Stimulated activated CD8-positive, alpha-beta memory T cell treated with anti-CD3 and anti-CD28 coated beads, Interleukin-15, amount 100 ng/mL, for 4 hours (primary cell): ENCODE results near the gene UNCX.

Source experiments
- DNase-seq, 2 donors: peaks; one replicate each; pipeline ENCODE4 v3.0.0-alpha.2; 2020; ENCODE audit warnings: low read depth in 2 of 2

UNCX gene

DNA sequence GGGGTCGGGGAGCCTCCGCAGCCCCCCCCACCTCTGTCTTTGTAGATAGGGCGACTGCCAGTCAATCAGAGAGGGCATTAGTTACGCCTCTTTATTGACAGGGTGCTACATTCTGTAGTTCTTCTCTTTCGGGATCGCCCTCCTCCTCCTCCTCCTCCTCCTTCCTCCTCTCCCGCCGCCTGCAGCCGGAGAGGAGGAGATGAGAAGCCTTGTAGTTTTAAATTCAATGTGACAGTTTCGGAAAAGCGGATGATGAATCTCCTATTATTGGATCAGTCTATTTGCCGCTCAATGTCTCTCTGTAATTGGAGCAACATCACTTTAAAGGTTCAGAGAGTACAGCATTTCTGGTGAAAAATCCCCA is 587 bp upstream of the UNCX start:
- DNase-seq, result no peak

DNA sequence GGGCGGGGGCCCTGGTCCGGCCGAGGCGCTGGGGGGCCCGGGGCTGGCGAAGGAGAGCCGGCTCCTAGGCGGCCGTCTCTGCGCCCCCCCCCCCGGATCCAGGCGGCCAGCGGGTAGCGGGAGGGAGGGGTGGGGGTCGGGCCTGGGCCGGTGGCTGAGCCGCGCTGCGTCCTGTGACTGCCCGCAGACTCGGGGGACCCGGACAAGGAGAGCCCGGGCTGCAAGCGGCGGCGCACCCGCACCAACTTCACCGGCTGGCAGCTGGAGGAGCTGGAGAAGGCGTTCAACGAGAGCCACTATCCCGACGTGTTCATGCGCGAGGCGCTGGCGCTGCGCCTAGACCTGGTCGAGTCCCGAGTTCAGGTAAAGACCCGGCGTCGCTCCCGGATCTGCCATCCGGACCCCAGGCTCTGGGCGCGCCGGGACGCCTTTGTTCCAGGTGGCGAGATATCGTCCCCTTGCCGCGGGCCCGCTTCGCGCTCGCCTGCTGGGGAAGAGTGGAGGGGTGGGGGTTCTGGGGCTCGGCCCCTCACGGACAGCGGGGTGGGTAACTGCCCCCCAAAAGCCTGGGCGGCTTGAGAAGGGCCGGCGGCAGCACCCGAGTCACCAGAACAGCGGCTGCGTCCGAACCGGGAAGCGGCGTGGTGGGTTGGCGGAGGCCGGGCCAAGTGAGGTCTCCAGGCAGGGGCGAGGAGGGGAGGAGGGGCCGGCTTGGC is 819 bp downstream of the UNCX start:
- no peak for DNase-seq

GRCh38 chr7:1234049-1234880 is 1.6 kb downstream of the UNCX start:
- DNase-seq, result no peak

DNA sequence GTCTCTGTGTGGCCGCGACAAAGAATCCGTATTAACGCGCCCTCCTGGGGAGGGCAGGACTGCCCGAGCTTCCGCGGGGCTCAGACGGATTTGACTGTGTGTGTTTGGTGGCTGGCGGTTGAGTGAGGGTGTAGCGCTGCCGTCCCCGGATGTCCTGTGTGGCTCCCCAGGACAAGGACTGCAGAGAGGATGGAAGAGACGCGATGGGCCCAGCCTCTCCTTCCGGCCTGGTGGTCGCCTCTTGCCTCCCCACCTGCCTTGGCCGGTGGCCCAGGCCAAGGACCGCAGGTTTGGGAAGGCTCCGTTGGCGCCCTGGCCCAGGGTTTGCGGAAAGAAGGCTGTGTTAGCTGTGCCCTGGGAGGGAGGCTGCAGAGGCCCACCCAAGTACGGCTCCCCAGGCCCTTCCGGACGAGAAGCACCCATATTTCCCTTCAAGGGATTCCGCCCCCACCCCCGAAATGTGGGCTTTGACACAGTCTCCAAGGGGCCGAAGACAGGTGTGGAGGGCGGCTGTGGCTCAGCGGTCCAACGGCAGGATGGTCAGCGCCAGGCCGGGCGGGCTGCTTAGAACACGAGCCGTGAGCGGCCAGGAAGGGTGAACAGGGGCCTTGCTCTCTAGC is 2.3 kb downstream of the UNCX start:
- DNase-seq, result no peak

GRCh38 chr7:1235501-1236131 is 2.9 kb downstream of the UNCX start:
- no peak for DNase-seq

GRCh38 chr7:1236132-1236661 is 3.5 kb downstream of the UNCX start:
- DNase-seq, result no peak

DNA sequence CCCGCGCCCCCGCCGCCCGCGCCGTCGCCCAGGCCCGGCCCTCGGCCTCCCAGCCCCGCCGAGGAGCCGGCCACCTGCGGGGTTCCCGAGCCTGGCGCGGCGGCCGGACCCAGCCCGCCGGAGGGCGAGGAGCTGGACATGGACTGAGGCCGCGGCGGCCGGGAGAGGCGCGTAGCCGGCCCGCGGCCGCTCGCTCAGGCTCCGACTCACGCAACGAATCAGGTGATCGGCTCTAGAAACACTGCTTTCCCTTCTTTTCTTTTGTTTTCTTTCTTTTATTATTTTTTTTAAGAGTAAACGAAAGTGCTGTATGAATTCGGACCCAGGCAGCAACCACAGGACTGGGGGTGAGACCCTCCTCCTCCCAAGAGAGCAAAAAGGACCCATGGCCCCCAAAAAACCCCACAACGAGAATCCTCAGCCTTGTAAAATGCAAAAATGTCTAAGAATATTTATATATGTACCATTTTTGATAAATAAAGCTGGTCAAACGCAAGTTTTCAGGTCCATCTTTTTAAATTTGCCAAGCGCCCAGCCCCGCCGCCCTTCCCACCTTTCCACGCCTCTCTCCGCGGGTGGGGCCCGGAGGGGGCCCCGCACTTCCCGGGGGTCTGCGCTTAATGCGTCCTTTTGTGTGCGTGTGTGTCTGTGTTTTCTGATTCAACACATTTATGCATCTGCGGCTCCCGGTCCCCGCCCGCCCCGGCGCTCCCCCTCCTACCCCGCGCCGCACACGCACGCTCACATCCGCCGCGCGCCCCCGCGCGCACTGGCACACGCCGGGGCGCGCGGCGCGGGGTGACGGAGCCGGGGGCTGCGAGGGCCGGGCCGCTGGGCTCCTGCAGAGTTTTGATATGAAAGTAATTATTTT is 4.4 kb downstream of the UNCX start:
- DNase-seq, result no peak

GRCh38 chr7:1237704-1238255 is 5.1 kb downstream of the UNCX start:
- DNase-seq, result no peak

DNA sequence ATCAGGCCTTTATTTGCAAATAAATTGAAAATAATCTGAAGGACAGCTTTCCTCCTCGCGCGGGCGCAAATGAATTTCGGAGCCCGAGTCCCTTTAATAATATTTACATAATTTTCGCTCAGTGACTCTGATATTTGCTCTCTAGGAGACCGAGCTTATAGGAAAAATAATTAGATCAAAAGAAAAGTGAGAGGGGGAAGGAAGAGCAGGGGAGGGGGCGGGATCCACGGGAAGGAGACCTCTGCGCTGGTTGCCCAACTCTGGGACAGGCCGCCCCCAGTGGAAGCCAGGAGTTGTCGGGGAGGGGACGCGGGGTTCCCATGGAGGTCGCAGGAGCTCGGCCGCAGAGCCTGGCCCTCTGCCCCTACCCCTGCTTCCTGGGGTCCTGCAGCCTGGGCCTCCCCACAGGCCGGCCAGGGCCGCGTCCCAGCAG is 5.8 kb downstream of the UNCX start:
- no peak for DNase-seq

DNA sequence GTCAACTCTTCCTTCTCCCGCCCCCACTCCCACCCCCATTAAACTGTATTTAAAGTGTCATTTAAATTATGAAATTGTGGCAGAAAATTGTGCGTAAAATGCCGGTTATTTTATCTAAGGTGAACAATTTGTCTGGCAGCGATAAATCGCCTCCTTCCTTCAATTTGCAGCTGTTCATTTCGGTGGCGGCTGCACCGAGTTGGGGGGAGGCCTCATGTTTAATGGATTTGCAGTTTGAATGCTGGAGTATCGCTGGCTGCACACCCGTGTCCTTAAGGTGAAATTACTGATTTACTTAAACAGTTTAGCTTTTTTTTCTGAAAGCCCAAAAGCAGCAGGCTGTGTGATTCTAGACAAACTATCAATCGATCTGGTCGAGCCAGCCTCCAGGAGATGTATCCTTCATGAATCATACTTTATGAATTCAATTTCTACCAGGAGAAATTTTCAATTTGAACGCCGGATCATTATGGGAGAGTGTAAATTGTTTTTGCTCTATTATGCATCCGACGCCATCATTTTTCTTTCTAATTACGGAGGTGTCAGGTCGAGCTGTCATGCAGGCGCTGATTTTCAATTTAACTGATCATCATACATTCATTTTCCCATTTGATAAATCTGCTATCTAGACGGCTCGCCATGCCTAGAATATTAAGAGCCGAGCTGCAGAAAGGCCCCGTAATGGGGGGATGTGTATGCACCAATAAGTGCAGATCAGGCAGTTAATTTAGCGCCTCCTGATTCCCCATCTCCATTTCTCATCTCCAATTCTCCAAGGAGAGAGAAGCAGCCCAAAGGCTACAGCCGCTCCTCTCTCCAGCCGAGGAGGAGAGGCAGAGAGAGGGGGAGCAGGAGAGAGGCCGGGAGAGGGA is 6.5 kb downstream of the UNCX start:
- DNase-seq, result no peak

- no peak for DNase-seq
Observed at GRCh38 chr7:1239803-1240516, 7.3 kb downstream of the UNCX start.

- DNase-seq, result no peak
Observed at GRCh38 chr7:1240517-1241257, 8.0 kb downstream of the UNCX start.

DNA sequence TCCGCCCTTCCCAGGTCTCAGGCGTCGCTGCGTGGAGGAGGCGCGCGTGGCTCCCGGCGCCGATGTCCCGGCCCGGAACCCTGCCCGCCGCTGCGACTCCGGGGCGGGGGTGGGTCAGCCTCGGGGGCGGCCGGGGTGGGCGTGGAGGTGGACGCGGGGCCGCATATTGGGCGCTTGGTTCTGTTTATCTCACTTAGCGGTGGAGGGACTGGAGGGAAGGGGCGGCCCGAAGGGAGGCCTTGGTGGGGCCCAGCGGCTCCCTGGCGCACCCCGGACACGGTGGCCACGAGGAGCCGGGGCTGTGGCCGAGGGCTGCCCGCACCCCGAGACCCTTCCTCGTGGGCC is 8.6 kb downstream of the UNCX start:
- DNase-seq, result no peak

DNA sequence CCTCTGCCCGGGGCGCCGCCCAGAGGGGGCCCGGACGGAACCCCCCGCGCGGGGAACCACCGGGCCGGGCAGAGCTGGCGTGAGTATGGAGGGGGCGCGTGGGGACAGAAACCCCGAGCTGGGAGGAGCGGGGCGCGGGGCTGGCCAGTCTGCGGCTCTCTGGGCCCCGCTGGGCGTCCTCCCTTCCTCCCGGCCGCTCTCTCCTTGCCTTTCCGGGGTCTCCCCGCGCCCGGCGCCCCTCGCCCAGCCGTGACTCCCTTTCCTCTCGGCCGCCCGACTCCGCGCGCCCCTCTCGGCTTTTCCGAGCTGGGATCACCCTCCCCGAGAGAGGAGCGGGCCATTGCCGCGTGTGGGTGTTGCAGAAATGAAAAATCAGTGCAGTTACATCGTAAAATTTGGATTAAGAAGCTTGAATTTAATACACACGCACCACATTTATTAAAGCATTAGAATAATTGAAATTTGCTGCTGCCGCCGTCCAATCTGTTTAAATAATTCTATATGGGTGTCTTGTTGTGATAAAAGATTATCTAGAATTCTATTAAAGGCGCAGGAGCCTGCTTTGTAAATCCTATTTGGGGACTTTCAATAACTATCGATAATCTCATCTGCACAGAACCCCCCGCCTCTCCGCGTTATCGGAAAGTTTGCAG is 9.1 kb downstream of the UNCX start:
- DNase-seq, result no peak

DNA sequence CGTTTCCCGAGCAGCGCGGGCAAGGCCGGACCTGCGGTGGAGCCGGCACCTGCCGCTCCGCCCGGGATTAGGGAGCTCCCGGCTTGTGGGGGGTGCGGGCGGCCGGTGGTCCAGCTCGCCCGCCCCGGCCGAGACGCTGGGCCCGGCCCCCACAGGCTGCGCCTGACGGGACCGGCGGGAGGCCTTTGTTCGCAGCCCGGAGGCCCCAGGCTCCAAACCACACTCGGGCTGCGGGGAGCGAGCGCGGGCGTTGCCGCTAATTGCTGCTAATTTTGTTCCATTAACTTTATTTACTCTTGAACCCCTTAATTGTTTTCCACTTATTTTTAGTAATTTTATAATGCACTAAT is 9.6 kb downstream of the UNCX start:
- no peak for DNase-seq

- DNase-seq, result no peak
Observed at GRCh38 chr7:1242606-1243289, 10.1 kb downstream of the UNCX start.

DNA sequence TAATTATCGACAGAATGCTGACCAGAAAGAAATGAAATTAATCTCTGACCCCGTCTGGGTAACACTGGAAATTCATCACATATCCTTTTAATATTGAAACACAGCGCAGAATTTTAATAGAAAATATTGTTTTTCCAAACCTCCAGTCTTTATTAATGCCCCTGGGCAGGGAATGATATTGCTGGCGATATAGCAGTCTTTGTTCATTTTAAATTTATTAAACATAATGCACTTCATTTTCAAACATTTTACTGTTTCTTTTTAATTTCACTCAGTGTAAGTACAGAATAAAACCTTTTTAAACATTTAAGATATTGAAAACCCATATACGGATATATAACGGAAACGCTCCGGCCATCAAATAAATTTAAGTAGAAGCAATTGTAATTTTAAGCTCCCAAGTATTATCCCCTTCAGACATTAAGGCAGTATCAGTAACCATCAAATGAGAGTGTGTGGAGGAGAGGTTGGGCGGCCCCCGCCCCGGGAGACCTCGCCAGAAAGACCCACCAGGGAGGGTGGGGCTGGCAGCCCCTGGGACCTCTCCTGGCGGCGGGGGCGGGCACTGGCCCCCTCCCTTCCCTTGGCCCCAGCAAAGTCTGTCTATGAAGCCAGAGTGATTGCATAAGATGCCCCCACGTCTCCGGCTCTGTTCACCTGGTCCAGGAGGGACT is 10.8 kb downstream of the UNCX start:
- DNase-seq, result no peak
